HL-60 (cell line): ENCODE measurements around the gene AKNAD1.
A peak's percentile ranks its signal among the peaks of the same experiment; 100 is the strongest.

Experiments used
- DNase-seq, 2 experiments: peaks; one replicate each; pipeline ENCODE4 v3.0.0-alpha.2; 2010 to 2020; ENCODE audit warnings: low read depth in 1 of 2, low spot score in 1 of 2
- H3K27ac ChIP-seq: fragments of 250-450 bp; sonication (Bioruptor Pico); replicated peaks from 2 replicates; pipeline ENCODE4 v1.5.1; 2020; ENCODE audit warnings: mild to moderate bottlenecking, moderate library complexity
- H3K27me3 ChIP-seq: fragments of 250-450 bp; sonication (Bioruptor Pico); 2 replicates; pipeline ENCODE4 v1.5.1; 2021; ENCODE audit warnings: mild to moderate bottlenecking, moderate library complexity; ENCODE audit not compliant: insufficient read depth, poor library complexity, severe bottlenecking
- H3K4me3 ChIP-seq: replicated peaks from 2 replicates; pipeline ENCODE4 v1.5.1; 2011; ENCODE audit warnings: mild to moderate bottlenecking, control low read depth, low read length; ENCODE audit not compliant: insufficient read depth
- GABPA ChIP-seq: IDR thresholded peaks from 2 replicates; pipeline ENCODE4 v1.6.1; 2012; ENCODE audit warnings: low read depth
- POLR2AphosphoS5 ChIP-seq: IDR thresholded peaks from 2 replicates; pipeline ENCODE4 v1.6.1; 2012; ENCODE audit warnings: low read depth
- SPI1 ChIP-seq: IDR thresholded peaks from 2 replicates; pipeline ENCODE4 v1.6.1; 2012; ENCODE audit warnings: low read depth, mild to moderate bottlenecking, borderline replicate concordance
- TF ChIP-seq, protein P1 (sequence below): IDR thresholded peaks from 2 replicates; pipeline ENCODE4 v1.6.1; 2012; ENCODE audit warnings: low read depth; ENCODE audit not compliant: insufficient replicate concordance
- TF ChIP-seq, protein P2 (sequence below): IDR thresholded peaks from one replicate; pipeline ENCODE4 v1.5.1; 2011; ENCODE audit warnings: low read length, control low read depth, inconsistent platforms; ENCODE audit not compliant: insufficient read depth

AKNAD1 gene

DNA sequence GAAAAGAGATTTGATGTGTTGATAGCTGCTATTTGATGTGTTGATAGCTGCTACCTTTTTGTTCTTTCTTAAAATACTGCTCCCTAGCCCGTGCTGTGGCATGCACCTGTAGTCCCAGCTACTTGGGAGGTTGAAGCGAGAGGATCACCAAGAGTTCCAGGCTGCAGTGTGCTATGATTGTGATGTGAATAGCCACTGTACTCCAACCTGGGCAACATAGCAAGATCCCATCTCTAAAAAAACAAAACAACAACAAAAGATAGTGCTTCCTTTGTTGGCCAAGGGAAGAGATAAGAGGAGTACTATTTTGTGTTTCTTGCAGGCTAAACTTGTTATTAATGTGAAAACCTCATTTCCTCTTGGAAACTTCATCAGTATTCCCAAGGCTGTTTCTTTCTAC, 25.9 kb upstream of the AKNAD1 start:
- H3K4me3 ChIP-seq: no peak overlapping the region
- no peak overlapping the region for H3K27ac ChIP-seq
- TF ChIP-seq GABPA: no peak
- TF ChIP-seq, protein P1, sequence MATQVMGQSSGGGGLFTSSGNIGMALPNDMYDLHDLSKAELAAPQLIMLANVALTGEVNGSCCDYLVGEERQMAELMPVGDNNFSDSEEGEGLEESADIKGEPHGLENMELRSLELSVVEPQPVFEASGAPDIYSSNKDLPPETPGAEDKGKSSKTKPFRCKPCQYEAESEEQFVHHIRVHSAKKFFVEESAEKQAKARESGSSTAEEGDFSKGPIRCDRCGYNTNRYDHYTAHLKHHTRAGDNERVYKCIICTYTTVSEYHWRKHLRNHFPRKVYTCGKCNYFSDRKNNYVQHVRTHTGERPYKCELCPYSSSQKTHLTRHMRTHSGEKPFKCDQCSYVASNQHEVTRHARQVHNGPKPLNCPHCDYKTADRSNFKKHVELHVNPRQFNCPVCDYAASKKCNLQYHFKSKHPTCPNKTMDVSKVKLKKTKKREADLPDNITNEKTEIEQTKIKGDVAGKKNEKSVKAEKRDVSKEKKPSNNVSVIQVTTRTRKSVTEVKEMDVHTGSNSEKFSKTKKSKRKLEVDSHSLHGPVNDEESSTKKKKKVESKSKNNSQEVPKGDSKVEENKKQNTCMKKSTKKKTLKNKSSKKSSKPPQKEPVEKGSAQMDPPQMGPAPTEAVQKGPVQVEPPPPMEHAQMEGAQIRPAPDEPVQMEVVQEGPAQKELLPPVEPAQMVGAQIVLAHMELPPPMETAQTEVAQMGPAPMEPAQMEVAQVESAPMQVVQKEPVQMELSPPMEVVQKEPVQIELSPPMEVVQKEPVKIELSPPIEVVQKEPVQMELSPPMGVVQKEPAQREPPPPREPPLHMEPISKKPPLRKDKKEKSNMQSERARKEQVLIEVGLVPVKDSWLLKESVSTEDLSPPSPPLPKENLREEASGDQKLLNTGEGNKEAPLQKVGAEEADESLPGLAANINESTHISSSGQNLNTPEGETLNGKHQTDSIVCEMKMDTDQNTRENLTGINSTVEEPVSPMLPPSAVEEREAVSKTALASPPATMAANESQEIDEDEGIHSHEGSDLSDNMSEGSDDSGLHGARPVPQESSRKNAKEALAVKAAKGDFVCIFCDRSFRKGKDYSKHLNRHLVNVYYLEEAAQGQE: no peak
- no peak for TF ChIP-seq SPI1
- no peak for TF ChIP-seq POLR2AphosphoS5
- TF ChIP-seq, protein P2, sequence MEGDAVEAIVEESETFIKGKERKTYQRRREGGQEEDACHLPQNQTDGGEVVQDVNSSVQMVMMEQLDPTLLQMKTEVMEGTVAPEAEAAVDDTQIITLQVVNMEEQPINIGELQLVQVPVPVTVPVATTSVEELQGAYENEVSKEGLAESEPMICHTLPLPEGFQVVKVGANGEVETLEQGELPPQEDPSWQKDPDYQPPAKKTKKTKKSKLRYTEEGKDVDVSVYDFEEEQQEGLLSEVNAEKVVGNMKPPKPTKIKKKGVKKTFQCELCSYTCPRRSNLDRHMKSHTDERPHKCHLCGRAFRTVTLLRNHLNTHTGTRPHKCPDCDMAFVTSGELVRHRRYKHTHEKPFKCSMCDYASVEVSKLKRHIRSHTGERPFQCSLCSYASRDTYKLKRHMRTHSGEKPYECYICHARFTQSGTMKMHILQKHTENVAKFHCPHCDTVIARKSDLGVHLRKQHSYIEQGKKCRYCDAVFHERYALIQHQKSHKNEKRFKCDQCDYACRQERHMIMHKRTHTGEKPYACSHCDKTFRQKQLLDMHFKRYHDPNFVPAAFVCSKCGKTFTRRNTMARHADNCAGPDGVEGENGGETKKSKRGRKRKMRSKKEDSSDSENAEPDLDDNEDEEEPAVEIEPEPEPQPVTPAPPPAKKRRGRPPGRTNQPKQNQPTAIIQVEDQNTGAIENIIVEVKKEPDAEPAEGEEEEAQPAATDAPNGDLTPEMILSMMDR: no peak
- H3K27me3 ChIP-seq: no peaks in the 10 kb centered on the region
- no peak for DNase-seq

DNA sequence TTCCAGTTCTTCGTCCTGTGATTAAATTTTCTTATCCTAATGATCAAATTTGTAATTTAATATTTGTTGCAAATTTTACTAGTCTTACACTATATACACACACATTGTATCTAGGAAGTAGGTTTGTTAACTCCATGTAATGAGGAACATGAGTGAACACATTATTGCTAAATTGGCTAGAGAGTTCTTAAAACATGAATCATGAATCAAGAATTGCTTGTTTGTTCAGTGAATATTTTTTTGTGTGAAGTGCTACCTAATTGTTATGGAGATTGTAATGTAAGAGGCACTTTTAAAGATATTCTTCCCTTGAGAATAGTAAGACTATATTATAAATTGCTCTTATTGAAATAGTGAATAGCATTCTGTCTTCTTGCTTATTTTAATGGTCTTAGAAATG, 24.5 kb upstream of the AKNAD1 start:
- TF ChIP-seq GABPA: no peak
- TF ChIP-seq POLR2AphosphoS5: no peak
- no peak for TF ChIP-seq SPI1
- TF ChIP-seq, protein P2: no peak
- no peak for DNase-seq
- Histone ChIP-seq H3K27me3 (no peaks in the 10 kb centered on the region), H3K4me3 (no peak overlapping the region), H3K27ac (peak overlapping the region; percentile 21; the same call in 1 of the 2 replicates)

DNA sequence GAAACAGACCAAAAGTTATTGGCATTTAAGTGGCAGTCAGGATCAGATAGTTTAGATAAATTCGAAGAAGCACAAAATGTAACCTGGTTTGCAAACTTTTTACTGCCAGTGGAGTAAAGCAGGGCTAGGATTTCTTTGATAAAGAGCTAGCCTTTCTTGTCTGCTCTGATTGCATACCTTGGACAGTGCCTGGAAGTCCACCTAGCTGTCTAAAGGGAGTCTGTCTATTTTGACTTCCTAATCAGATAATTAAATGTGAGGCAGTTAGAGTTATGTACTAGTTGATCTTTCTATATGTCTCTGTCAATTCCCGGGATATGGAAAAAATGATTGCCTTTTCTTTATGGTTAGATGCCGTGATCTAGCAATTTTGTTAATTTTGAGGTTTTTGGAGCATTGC, 24.0 kb upstream of the AKNAD1 start:
- Histone ChIP-seq H3K27ac (peak overlapping the region; percentile 21; the same call in 1 of the 2 replicates), H3K27me3 (no peaks in the 10 kb centered on the region), H3K4me3 (no peak overlapping the region)
- no peak for DNase-seq
- no peak for TF ChIP-seq GABPA
- TF ChIP-seq, protein P1: peak; percentile 90

DNA sequence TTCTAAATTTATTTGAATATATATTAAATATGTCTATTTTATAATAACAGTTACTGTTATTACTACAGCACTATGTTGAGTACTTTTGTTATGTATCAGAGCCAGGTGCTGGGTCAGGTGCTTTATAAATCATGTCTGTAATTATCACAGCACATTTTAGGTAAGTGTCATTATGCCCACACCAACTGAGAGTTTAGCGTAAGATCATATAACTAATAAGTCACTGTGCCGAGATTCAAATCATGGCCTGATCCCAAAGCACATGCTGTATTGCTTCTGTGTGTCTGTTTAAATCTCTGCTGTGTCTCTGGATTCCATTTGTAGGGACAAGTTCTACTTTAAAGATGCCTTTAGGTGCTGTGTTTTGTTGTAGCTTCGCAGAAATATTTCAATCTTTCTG, 21.8 kb upstream of the AKNAD1 start:
- TF ChIP-seq, protein P2: no peak
- TF ChIP-seq POLR2AphosphoS5 (no peak), SPI1 (no peak), GABPA (no peak)
- TF ChIP-seq, protein P1: no peak
- Histone ChIP-seq H3K27me3 (no peaks in the 10 kb centered on the region), H3K4me3 (no peak overlapping the region), H3K27ac (no peak overlapping the region)
- no peak for DNase-seq
